Hepatocyte (in vitro differentiated cells): ENCODE data around the gene POLR3GL.

Source experiments
- EZH2phosphoT487 ChIP-seq: fragments of 200-600 bp; sonication (generic); IDR thresholded peaks from one replicate; pipeline ENCODE4 v1.6.1; 2018; ENCODE audit warnings: antibody characterized with exemption, mild to moderate bottlenecking, low read depth, moderate library complexity; ENCODE audit not compliant: unreplicated experiment, severe bottlenecking
- TF ChIP-seq, protein P1 (sequence below): fragments of 200-600 bp; sonication (generic); IDR thresholded peaks from 2 replicates; pipeline ENCODE4 v1.5.1; 2016; ENCODE audit warnings: antibody characterized with exemption, mild to moderate bottlenecking; ENCODE audit not compliant: poor library complexity

- TF ChIP-seq, protein P1, sequence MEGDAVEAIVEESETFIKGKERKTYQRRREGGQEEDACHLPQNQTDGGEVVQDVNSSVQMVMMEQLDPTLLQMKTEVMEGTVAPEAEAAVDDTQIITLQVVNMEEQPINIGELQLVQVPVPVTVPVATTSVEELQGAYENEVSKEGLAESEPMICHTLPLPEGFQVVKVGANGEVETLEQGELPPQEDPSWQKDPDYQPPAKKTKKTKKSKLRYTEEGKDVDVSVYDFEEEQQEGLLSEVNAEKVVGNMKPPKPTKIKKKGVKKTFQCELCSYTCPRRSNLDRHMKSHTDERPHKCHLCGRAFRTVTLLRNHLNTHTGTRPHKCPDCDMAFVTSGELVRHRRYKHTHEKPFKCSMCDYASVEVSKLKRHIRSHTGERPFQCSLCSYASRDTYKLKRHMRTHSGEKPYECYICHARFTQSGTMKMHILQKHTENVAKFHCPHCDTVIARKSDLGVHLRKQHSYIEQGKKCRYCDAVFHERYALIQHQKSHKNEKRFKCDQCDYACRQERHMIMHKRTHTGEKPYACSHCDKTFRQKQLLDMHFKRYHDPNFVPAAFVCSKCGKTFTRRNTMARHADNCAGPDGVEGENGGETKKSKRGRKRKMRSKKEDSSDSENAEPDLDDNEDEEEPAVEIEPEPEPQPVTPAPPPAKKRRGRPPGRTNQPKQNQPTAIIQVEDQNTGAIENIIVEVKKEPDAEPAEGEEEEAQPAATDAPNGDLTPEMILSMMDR = peak; percentile 66
- no peak for TF ChIP-seq EZH2phosphoT487
Measured at GRCh38 chr1:145927063-145927886, 37.2 kb upstream of the POLR3GL start, which contains the start of gene RBM8A.
